ENCODE data around the gene PHGDH. TPM values are rescaled to one million over a fixed set of nuclear protein-coding genes. Genes with fewer than 3 reads are reported as not detected.
"Not testable (repeated sequence)": the region's sequence is repeated elsewhere in the genome, so short reads cannot be mapped to it uniquely, and the experiment has no call there.

Gene PHGDH
- total and polyA plus RNA-seq, 2 donors (not counting 3 experiments of a cell fraction or from before 2014, with no cell fraction given): 37.9 to 120 TPM

GRCh38 chr1:119711356-119711803 is 354 bp upstream of the PHGDH start:
- H3K9me1 ChIP-seq (replicated peaks; ENCODE audit: control insufficient read depth, extremely low read depth, insufficient read depth, low read length); H3K9ac ChIP-seq (replicated peaks; ENCODE audit: extremely low read depth, insufficient read depth, low read length); H3K9me3 ChIP-seq (replicated peaks; ENCODE audit: control insufficient read depth, insufficient read depth, low read length); BruUV-seq (replicated peaks); FAIRE-seq; H2AFZ ChIP-seq (ENCODE audit: low read depth, low read length); H3K4me1 ChIP-seq (ENCODE audit: control insufficient read depth, extremely low read depth, insufficient read depth, low read length); H3K27ac ChIP-seq (ENCODE audit: insufficient read depth, low read depth, low read length); dilution Hi-C loops (cut with MboI; ENCODE audit: extremely low pct_ligation_motif_present, low sequenced_read_pairs); H4K20me1 ChIP-seq (replicated peaks; ENCODE audit: control insufficient read depth, extremely low read depth, insufficient read depth, low read length); POLR2A ChIA-PET; H3K36me3 ChIP-seq (ENCODE audit: control insufficient read depth in 2 of 2, extremely low read depth in 1 of 2, insufficient read depth in 2 of 2, low read length in 2 of 2); DNase-seq (ENCODE audit: low read depth, low spot score): not testable (repeated sequence)
- CTCF ChIA-PET: interaction anchor here (0.6 to 2.8 kb wide), 9 partner anchors 32 to 100 kb away, joined by 3 to 40 read pairs (median 3); partner anchors contain the start of gene ZNF697
- Histone ChIP-seq H3K4me2 (ENCODE audit: insufficient read depth, low read length) (peak overlapping the region; percentile 77), H3K27me3 (ENCODE audit: control insufficient read depth in 2 of 2, insufficient read depth in 2 of 2, low read length in 2 of 2) (peaks cover 7 to 15% of the 10 kb centered on the region in 2 experiments), H3K79me2 (ENCODE audit: control insufficient read depth, insufficient read depth, low read length) (peaks cover 22% of the 10 kb centered on the region), H3K4me3 (replicated peaks in 1 of 3; ENCODE audit: insufficient read depth in 1 of 3, low read depth in 1 of 3, low read length in 3 of 3) (peak overlapping the region; percentile 69 to 81 (median 69))
- intact Hi-C loops (cut with micrococcal nuclease): loop anchor here (1.0 kb wide), 1 partner anchor 36 kb away; no protein-coding TSS in a partner anchor

DNA sequence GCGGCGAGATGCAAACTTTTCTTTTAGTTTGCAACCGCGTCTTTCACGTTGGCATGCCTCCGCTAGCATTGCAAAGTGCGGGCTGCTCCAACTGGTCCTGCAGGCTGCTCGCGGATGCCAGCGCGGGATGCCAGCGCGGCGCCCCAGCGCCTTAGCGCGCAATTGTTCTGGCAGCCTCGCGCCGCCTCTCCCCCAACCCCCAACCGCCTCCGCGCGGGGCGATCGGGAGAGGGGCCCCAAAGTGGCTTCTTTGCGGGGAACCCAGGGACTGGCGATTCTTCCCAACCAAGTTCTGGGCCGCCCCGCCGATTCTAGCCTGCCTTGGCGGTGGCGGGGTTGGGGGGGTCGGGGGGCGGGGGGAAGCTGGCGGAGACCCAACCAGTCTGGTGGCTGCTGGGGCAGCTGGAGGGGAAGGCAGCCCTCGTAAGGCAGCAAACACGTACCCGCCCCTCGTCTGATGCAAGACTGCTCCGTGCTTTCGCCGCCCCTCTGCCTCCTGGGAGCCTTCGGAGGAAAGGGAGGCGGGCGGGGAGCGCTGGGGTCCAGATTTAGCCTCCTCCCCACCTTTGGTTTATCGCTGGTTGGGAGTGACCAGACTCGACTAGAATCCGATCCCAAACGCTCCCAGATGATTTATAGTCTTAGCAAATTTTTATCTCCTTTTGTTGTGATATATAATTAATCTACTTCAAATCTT is 756 bp downstream of the PHGDH start:
- dilution Hi-C loops (cut with MboI; ENCODE audit: extremely low pct_ligation_motif_present, low sequenced_read_pairs): no loop called here
- DNase-seq (ENCODE audit: low read depth, low spot score): peak; percentile 69
- BruUV-seq (replicated peaks): no TSS peak

More for the DNA sequence above, 756 bp downstream of the PHGDH start:
- peak overlapping the region; percentile 77 for H3K4me2 ChIP-seq (ENCODE audit: insufficient read depth, low read length)
- H3K9me1 ChIP-seq (replicated peaks; ENCODE audit: control insufficient read depth, extremely low read depth, insufficient read depth, low read length): no peaks in the 10 kb centered on the region
- H3K27me3 ChIP-seq (ENCODE audit: control insufficient read depth in 2 of 2, insufficient read depth in 2 of 2, low read length in 2 of 2): peaks cover 6 to 15% of the 10 kb centered on the region in 2 experiments
- intact Hi-C loops (cut with micrococcal nuclease): no loop called here
- H2AFZ ChIP-seq (ENCODE audit: low read depth, low read length): peak overlapping the region; percentile 78
- CTCF ChIA-PET: interaction anchor here (0.7 to 2.8 kb wide), 11 partner anchors 12 to 101 kb away, joined by 3 to 40 read pairs (median 3); partner anchors contain the start of gene ZNF697
- no peaks in the 10 kb centered on the region for H4K20me1 ChIP-seq (replicated peaks; ENCODE audit: control insufficient read depth, extremely low read depth, insufficient read depth, low read length)
- POLR2A ChIA-PET: interaction anchor here (0.9 to 1.1 kb wide), 2 partner anchors 12 to 64 kb away, joined by 3 read pairs; partner anchors contain the start of gene ZNF697
- peak overlapping the region; percentile 69 to 81 (median 69) for H3K4me3 ChIP-seq (replicated peaks in 1 of 3; ENCODE audit: insufficient read depth in 1 of 3, low read depth in 1 of 3, low read length in 3 of 3)
- FAIRE-seq: peak; percentile 77
- TF ChIP-seq POLR2AphosphoS5 (IDR thresholded peaks at IDR 0.05; ENCODE audit: insufficient read depth, low read depth, low read length) (no peak), CTCF (IDR thresholded peaks at IDR 0.05; ENCODE audit: extremely low read depth in 1 of 2, insufficient read depth in 1 of 2, low read depth in 1 of 2, low read length in 2 of 2) (no peak), MYC (IDR thresholded peaks at IDR 0.05; ENCODE audit: low read depth, low read length) (no peak), JUN (IDR thresholded peaks at IDR 0.05; ENCODE audit: borderline replicate concordance, insufficient read depth, insufficient read length, low read depth) (no peak), FOS (IDR thresholded peaks at IDR 0.05; ENCODE audit: borderline replicate concordance, insufficient read depth, low read length) (no peak), GATA2 (IDR thresholded peaks at IDR 0.05; ENCODE audit: insufficient read depth, insufficient read length, low read depth, low read length) (no peak), EZH2 (IDR thresholded peaks at IDR 0.05; ENCODE audit: borderline replicate concordance, low read depth, low read length, severe bottlenecking) (no peak), POLR2A (IDR thresholded peaks at IDR 0.05; ENCODE audit: low read depth, low read length) (no peak)
- TF ChIP-seq, protein P1, sequence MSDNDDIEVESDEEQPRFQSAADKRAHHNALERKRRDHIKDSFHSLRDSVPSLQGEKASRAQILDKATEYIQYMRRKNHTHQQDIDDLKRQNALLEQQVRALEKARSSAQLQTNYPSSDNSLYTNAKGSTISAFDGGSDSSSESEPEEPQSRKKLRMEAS (IDR thresholded peaks at IDR 0.05; ENCODE audit: insufficient read depth, insufficient read length): no peak
- H3K9ac ChIP-seq (replicated peaks; ENCODE audit: extremely low read depth, insufficient read depth, low read length): peak overlapping the region; percentile 74
- peaks cover 9% of the 10 kb centered on the region for H3K4me1 ChIP-seq (ENCODE audit: control insufficient read depth, extremely low read depth, insufficient read depth, low read length)
- H3K27ac ChIP-seq (ENCODE audit: insufficient read depth, low read depth, low read length): peak overlapping the region; percentile 51
- H3K9me3 ChIP-seq (replicated peaks; ENCODE audit: control insufficient read depth, insufficient read depth, low read length): no peaks in the 10 kb centered on the region
- H3K79me2 ChIP-seq (ENCODE audit: control insufficient read depth, insufficient read depth, low read length): peaks cover 24% of the 10 kb centered on the region
- H3K36me3 ChIP-seq (ENCODE audit: control insufficient read depth in 2 of 2, extremely low read depth in 1 of 2, insufficient read depth in 2 of 2, low read length in 2 of 2): no peaks in the 10 kb centered on the region
